ENCODE results near the gene MEA1.
"Not testable (repeated sequence)": the region's sequence is repeated elsewhere in the genome, so short reads cannot be mapped to it uniquely, and the experiment has no call there.

Gene MEA1

GRCh38 chr6:43013843-43014433, at the start of gene MEA1, which contains the start of gene KLHDC3:
Gene MEA1 (minus strand): TSS chr6:43013946. CDS start chr6:43013813, 133 bp downstream.
Gene KLHDC3 (plus strand): TSS chr6:43014249. CDS start chr6:43017193, 2,944 bp downstream.
- DNase-seq (ENCODE audit: low read depth in 3 of 3): peak; percentile 98 to 99 (median 98)

GRCh38 chr6:43062818-43063217, 49.1 kb upstream of the MEA1 start:
- DNase-seq (ENCODE audit: low read depth in 3 of 3): no peak

GRCh38 chr6:43061861-43062260, 48.1 kb upstream of the MEA1 start:
- DNase-seq (ENCODE audit: low read depth in 3 of 3): no peak

- DNase-seq (ENCODE audit: low read depth in 3 of 3): no peak
Measured at GRCh38 chr6:43060755-43061633, 47.2 kb upstream of the MEA1 start.

GRCh38 chr6:43060034-43060754, 46.4 kb upstream of the MEA1 start:
- no peak for DNase-seq (ENCODE audit: low read depth in 3 of 3)

- DNase-seq (ENCODE audit: low read depth in 3 of 3): peak; percentile 94 to 98 (median 97)
Measured at GRCh38 chr6:43059168-43060033, 45.7 kb upstream of the MEA1 start, which contains the start of the genes KLC4 and MRPL2. Gene KLC4 (plus strand): TSS chr6:43059631. CDS start chr6:43061336, 1,705 bp downstream. Gene MRPL2 (minus strand): TSS chr6:43059434. CDS start chr6:43059381, 53 bp downstream.

GRCh38 chr6:43058531-43058930, 44.8 kb upstream of the MEA1 start:
- no peak for DNase-seq (ENCODE audit: low read depth in 3 of 3)

- DNase-seq (ENCODE audit: low read depth in 3 of 3): no peak
Measured at GRCh38 chr6:43055966-43056365, 42.2 kb upstream of the MEA1 start.

- DNase-seq (ENCODE audit: low read depth in 3 of 3): no peak
Measured at GRCh38 chr6:43054206-43054943, 40.6 kb upstream of the MEA1 start.

GRCh38 chr6:43053545-43054205, 39.9 kb upstream of the MEA1 start, which contains the start of gene CUL7:
Gene CUL7 (minus strand): TSS chr6:43053851. CDS start chr6:43052788, 1,063 bp downstream.
- peak; percentile 83 to 92 (median 89) for DNase-seq (ENCODE audit: low read depth in 3 of 3)

- peak in 2 of 3 experiments; percentile 6 to 25 for DNase-seq (ENCODE audit: low read depth in 3 of 3)
Measured at GRCh38 chr6:43052842-43053544, 39.2 kb upstream of the MEA1 start.

- DNase-seq (ENCODE audit: low read depth in 3 of 3): no peak
Measured at GRCh38 chr6:43052225-43052841, 38.6 kb upstream of the MEA1 start.

- no peak for DNase-seq (ENCODE audit: low read depth in 3 of 3)
Measured at GRCh38 chr6:43050981-43051380, 37.2 kb upstream of the MEA1 start.

- DNase-seq (ENCODE audit: low read depth in 3 of 3): no peak
Measured at GRCh38 chr6:43047998-43048397, 34.3 kb upstream of the MEA1 start.

- DNase-seq (ENCODE audit: low read depth in 3 of 3): no peak
Measured at GRCh38 chr6:43045371-43045930, 31.7 kb upstream of the MEA1 start.

GRCh38 chr6:43043310-43043709, 29.6 kb upstream of the MEA1 start:
- no peak for DNase-seq (ENCODE audit: low read depth in 3 of 3)

GRCh38 chr6:43041475-43041874, 27.7 kb upstream of the MEA1 start:
- not testable (repeated sequence) for DNase-seq (ENCODE audit: low read depth in 3 of 3)

- DNase-seq (ENCODE audit: low read depth in 3 of 3): no peak
Measured at GRCh38 chr6:43040542-43041257, 27.0 kb upstream of the MEA1 start.
